Dedifferentiated amniotic fluid mesenchymal stem cell (primary cell): ENCODE measurements around the gene ZNF678.
"Not testable (repeated sequence)": the region's sequence is repeated elsewhere in the genome, so short reads cannot be mapped to it uniquely, and the experiment has no call there.

ENCODE experiments used
- DNase-seq: peaks from one replicate; pipeline ENCODE4 v3.0.0-alpha.2; 2016; ENCODE audit errors: extremely low spot score

ZNF678 gene

GRCh38 chr1:227551881-227552280 is 11.5 kb upstream of the ZNF678 start:
- DNase-seq, result not testable (repeated sequence)

DNA sequence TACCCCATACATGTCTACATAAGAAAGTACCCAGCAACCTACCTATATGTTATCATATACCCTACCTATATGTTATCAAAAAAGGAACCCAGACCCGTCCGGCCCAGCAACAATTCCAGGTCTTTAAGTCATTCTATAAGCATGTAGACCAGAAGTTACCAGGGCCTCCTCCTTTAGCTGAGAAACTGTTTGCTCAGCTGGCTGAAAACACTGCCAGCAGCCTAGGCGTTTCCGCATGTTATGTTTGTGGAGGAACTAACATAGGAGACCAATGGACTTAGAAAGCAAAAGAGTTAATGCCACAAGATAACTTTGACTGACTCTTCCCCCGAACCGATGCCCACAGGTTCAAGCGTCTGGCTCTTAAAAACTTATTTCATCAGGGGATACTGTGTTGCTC is 7.1 kb upstream of the ZNF678 start:
- no peak for DNase-seq

DNA sequence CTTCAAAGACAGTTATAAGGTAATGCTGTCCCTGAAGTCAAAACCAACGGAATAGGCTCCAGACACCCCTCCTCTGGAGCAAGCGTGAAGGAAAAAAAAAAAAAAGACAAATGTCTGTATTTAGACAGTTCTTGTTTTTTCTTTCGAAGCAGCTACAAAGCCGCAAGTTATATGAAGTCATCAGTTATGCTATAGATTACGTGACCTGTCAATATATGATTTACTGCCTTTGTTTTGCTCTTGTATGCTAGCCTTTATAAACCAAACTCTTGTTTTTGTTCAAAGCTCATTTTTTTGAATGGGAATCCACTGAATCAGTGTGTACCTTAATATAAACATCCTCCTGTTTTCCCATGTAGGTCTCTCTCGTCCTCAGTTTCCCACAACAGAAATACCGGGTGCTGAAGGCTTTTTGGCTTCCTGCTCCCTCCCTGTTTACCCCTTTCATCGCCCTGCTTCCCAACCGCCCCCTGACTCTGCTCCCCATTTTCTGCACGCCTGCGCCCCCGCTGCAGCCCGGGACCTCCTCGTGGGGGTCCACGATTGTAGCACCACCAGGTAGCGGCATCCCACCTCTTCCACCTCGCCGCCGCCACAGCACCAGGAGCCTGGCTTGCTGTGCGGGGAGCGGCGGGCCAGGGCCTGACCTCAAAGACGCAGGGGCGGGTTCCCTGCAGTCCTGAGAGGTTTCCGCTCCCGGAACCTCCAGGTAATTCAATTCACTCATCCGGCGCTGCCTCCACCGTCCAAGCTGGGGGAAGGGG is 5.2 kb upstream of the ZNF678 start:
- DNase-seq, result no peak

DNA sequence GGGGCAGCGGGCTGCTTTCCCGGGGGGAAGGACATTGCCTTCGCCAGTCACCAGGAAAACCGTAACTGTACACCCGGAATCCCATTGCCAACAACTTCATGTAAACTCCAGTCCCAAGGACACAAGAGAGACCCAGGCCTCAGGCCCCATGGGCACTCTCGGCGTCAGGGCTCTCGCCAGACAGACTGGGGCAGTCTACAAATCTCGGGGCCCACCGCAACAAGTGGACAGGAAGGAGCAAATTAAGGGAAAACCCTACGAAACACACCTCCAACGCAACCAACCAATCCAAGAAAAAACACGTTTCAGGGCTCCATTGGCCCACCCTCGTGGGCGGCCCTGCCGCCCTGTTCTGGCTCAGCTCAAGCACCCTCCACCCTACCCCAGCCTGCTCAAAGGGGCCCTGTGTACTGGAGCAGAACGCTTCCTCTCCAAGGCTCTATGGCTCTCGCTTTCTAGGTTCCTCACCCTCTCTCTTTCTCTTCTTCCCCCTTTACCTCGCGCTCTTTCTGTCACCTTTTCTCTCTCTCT is 4.6 kb upstream of the ZNF678 start:
- no peak for DNase-seq

- no peak for DNase-seq
Measured at GRCh38 chr1:227559499-227559898, 3.9 kb upstream of the ZNF678 start.

- DNase-seq, result no peak
Measured at GRCh38 chr1:227559926-227560325, 3.4 kb upstream of the ZNF678 start.

DNA sequence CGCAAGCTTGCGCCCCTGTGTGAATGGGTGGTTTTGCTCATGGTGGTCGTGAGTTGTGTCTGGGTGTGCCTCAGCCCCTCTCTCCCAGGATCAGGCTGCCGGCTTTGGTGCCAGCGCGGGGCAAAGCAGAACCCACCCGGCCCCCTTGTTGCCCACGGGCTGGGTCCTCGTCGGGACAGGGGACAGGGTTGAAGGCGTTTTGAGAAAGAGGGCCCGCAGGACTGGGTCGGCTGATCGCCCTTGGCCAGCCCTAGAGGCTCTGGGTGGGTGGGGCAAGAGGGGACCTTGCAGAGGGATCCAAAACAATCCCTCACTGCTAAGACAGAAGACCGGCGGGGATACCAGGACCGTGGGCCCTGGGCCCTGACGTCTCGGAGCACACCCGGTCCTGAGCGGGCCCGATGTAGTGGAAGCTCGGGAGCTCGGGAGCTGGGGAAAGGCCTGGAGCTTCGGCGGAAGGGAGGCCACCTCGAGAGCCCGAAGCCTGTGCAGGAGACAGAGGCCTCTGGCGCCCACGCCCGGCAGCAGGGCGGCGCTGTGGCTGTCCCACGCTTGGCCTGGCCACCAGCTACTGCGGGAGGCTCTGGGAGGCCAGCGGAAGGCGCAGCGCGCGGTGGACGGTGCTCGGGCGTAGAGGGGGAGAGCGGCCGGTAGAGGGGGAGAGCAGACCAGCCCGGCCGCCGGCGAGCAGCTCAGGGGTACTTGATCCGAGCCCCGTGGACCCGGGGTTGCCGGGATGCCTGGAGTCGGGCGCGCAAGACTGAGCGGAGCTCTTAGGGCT is 2.8 kb upstream of the ZNF678 start:
- no peak for DNase-seq

GRCh38 chr1:227561241-227561907 is 2.0 kb upstream of the ZNF678 start:
- DNase-seq, result no peak

GRCh38 chr1:227562037-227562436 is 1.3 kb upstream of the ZNF678 start:
- no peak for DNase-seq

DNA sequence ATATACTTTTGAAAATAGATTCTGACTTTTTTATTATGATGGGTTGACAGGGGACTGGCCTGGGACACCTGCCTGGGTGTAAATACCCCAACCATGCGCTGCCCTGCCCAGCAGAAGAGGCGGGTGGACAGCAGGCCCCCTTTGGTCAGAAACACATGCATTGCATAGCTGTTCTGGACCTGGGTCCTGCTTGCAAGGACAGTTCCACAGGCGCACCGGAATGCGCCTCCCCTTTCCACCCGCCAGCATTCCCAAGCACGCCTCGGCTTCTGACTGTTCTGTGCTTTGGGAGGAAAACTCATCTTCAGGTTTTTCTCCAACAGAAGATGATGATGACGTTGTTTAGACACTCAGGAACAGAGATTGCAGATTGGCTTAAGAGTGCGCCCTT is 428 bp upstream of the ZNF678 start:
- no peak for DNase-seq

DNA sequence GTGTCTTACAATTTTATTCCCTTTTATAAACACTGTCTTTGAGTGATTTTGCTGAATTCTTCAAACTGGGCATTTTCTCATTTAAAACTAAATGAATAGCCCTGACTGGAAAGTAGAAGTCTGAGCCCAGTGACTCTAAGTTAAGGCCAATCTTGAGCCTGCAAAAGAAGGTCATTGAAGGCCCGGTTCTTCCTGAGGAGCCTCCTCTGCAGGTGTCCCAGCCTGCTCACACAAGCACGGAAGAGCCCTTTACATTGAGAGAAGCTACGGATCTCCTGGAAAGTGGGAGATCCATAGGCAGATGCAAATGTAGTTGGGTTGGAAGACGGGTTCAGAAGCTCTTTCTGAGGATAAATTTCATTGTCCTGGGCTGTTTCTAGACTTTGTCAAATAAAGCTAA is 3.9 kb downstream of the ZNF678 start:
- no peak for DNase-seq

DNA sequence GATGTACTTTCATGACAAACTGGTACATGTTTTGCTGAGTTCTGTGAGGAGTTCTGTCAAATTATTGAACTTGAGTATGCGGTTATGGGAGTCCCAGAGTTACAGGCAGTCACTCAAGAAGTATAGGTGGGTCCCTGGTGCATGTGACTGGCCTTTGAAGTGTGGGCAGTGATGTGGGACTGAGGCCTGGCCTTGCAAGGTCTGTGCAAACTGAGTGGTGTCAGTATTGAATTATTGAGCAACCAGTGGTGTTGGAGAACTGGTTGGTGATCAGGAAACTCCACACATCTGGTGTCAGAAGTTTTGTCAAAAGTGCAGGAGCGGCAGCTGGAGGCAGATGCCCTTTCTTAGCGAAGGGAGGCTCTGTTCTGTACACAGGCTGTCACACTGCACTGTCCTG is 5.2 kb downstream of the ZNF678 start:
- DNase-seq, result no peak

GRCh38 chr1:227572752-227573151 is 9.4 kb downstream of the ZNF678 start:
- DNase-seq, result no peak

DNA sequence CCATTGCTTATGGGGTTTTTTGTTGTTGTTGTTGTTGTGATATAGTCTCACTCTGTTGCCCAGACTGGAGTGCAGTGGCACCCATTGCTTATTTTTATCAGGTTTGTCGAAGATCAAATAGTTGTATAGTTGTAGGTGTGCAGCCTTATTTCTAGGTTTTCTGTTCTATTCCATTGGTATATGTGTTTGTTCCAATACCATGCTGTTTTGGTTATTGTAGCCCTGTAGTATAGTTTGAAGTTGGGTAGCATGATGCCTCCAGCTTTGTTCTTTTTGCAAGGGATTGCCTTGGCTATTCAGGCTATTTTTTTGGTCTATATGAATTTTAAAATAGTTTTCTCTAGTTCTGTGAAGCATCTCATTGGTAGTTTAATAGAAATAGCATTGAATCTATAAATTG is 11.6 kb downstream of the ZNF678 start:
- DNase-seq, result no peak

DNA sequence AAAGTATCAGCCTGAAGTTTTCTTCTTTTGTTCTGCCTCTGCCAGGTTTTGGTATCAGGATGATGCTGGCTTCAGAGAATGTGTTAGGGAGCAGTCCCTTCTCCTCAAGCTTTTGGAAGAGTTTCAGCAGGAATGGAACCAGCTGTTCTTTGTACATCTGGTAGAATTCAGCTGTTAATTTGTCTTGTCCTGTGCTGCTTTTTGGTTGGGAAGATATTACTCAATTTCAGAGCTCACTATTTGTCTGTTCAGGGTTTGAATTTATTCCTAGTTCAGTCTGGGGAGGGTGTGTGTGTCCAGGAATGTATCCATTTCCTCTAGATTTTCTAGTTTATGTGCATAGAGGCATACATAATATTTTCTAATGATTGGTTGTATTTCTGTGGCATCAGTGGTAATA is 12.8 kb downstream of the ZNF678 start:
- DNase-seq, result no peak

DNA sequence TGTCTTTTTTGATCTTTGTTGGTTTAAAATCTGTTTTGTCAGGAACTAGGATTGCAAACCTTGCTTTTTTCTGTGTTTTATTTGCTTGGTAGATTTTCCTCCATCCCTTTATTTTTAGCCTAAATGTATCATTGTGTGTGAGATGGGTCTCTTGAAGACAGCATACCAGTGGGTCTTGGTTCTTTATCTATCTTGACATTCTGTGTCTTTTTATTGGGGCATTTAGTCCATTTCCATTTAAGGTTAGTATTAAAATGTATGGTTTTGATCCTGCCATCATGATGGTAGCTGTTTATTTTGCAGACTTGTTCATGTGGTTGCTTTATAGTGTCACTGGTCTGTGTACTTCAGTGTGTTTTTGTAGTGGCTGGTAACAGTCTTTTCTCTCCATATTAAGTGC is 14.1 kb downstream of the ZNF678 start:
- no peak for DNase-seq

DNA sequence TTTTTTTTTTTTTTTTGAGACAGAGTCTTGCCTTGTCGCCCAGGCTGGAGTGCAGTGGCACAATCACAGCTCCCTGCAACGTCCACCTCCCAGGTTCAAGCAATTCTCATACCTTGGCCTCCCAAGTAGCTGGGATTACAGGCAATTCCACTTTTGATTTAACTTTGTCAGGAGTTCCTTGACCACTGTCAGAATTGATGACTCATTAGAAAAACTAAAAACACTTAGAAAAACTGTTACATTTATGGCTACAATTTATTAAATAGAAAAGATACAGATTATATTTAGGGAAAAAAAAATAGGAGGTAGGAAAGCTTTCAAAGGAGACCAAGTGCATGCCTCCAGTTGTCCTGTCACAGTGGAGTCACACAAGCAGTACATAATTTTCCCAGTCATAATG is 20.0 kb downstream of the ZNF678 start:
- DNase-seq, result no peak

DNA sequence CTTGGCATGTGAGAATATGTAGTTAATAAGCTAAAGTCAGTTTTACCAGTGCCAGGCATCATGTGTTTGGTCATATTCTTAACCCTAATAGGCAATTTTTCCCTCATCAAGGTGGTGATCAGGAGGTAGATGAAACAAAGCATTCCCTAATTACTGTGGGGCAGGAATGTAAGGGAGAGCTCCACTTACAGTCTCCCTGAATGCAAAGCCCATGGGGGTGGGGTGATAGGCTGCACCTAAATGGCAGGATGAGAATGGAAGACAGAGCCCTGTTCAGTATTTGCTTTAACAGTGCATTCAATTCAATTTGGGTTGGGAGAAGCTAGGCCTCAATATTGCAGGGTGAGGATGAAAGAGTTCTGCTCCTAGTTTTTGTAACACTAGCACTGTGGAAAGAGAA is 23.4 kb downstream of the ZNF678 start:
- no peak for DNase-seq

DNA sequence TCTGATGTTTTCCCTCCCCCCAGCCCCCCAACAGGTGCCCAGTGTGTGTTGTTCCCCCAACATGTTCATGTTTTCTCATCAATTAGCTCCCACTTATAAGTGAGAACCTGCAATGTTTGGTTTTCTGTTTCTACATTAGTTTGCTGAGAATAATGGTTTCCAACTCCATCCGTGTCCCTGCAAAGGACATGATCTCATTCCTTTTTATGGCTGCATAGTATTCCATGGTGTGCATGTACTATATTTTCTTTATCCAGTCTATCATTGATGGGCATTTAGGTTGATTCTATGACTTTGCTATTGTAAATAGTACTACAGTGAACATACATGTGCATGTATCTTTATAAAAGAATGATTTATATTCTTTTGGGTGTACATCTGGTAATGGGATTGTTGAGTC is 24.6 kb downstream of the ZNF678 start:
- no peak for DNase-seq

GRCh38 chr1:227588769-227589168 is 25.4 kb downstream of the ZNF678 start:
- not testable (repeated sequence) for DNase-seq

GRCh38 chr1:227589777-227590176 is 26.4 kb downstream of the ZNF678 start:
- DNase-seq, result not testable (repeated sequence)

- DNase-seq, result not testable (repeated sequence)
Measured at GRCh38 chr1:227596222-227596621, 32.9 kb downstream of the ZNF678 start.

DNA sequence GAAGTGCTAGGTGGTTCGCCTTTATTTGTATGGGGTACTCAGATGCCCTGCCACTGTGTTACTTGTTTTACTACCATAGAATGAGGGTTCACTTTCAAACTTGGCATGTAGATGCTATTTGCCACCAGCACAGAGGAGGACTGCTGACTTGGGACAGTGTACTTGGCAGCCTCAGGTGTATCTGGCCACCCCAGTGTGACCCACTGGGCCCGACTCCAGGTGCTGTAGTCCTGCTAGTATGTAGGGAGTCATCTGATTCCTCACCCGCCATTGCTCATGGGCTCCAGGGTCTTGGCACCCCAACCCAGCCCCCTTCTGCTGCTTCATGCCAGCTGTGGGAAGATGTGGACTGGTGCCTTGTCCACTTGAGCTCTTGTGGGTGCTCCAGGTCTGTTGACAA is 40.0 kb downstream of the ZNF678 start:
- DNase-seq, result no peak
